HepG2 (cell line): ENCODE measurements around the gene MAT2A.

Experiments used
- MXI1 ChIP-seq: IDR thresholded peaks from 3 replicates; pipeline ENCODE4 v1.6.1; 2012; ENCODE audit warnings: low read depth, low read length, inconsistent platforms, borderline replicate concordance
- TF ChIP-seq, protein P1 (sequence below): sonication (generic); formaldehyde crosslinking; IDR thresholded peaks from 2 replicates; pipeline ENCODE4 v1.9.0; 2021; ENCODE audit warnings: missing genetic modification reagents, borderline replicate concordance

- TF ChIP-seq MXI1, result no peak
- TF ChIP-seq, protein P1, sequence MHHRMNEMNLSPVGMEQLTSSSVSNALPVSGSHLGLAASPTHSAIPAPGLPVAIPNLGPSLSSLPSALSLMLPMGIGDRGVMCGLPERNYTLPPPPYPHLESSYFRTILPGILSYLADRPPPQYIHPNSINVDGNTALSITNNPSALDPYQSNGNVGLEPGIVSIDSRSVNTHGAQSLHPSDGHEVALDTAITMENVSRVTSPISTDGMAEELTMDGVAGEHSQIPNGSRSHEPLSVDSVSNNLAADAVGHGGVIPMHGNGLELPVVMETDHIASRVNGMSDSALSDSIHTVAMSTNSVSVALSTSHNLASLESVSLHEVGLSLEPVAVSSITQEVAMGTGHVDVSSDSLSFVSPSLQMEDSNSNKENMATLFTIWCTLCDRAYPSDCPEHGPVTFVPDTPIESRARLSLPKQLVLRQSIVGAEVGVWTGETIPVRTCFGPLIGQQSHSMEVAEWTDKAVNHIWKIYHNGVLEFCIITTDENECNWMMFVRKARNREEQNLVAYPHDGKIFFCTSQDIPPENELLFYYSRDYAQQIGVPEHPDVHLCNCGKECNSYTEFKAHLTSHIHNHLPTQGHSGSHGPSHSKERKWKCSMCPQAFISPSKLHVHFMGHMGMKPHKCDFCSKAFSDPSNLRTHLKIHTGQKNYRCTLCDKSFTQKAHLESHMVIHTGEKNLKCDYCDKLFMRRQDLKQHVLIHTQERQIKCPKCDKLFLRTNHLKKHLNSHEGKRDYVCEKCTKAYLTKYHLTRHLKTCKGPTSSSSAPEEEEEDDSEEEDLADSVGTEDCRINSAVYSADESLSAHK, result no peak
Observed at GRCh38 chr2:85558160-85558559, 19.2 kb downstream of the MAT2A start.
